HG03064 (cell line): ENCODE results near the gene PLCH1.
A peak's percentile ranks its signal among the peaks of the same experiment; 100 is the strongest.

Experiments used
- ATAC-seq: cut with Tn5 transposase; IDR thresholded peaks from one replicate; pipeline ENCODE4 v1.9.1; 2021; ENCODE audit warnings: low read depth; ENCODE audit not compliant: unreplicated experiment

Gene PLCH1

GRCh38 chr3:155362808-155363689, 381.8 kb downstream of the PLCH1 start:
- no peak for ATAC-seq

DNA sequence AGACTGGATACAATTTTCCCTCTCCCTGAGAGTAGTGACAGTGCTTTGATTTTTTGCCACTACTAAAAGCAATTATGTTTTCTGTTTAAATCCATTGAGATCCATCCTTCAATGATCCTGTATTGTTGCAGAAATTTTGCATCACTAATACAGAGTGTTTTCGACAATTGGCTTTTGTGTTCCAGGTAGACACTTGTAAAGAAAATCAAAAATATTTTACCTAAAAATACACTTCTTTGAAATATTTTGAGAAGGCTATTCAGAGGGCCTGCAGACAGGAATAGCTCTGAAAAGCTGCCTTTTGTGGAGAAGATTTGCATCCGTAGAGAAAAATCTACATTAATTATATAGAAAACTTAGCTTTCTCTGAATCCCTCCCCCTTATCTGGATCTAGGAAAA, 384.6 kb downstream of the PLCH1 start:
- no peak for ATAC-seq

DNA sequence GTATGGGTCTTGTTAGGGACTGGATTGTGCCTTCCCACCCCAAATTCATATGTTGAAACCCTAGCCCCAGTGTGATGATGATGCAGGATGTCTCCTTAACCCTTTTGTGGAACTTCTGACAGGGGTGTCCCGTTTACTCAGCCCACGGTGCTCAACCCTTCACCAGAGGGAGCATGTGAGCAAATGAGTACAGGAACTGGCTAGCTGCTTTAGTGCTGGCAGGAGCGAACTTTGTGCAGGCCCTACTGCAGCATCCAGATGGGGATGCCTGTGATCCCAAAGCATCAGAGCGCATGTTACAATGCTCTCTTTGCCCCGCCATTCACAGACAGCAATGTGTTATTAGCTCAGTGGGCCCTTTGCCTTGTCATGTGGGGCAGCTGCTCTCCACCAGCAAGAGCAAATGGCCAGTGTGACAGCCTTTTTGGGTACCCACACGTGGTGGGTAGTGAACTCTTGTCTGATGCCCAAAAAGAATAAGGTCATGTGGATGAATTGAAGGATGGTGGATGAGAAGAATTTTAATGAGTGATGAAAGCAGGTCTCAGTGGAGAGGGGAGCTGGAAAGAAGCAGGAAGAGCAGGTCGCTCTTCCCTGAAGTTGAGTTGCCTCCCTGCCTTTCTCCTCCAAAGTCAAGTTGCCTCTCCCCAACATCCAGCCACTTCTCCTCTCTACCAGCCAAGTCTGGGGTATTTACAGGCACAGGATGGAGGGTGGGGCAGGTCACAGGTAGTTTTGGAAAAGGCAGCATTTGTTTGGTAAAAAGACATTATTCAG, 388.1 kb downstream of the PLCH1 start:
- ATAC-seq: no peak

GRCh38 chr3:155354658-155355057, 390.2 kb downstream of the PLCH1 start:
- no peak for ATAC-seq

GRCh38 chr3:155352900-155353490, 391.9 kb downstream of the PLCH1 start:
- ATAC-seq: no peak

DNA sequence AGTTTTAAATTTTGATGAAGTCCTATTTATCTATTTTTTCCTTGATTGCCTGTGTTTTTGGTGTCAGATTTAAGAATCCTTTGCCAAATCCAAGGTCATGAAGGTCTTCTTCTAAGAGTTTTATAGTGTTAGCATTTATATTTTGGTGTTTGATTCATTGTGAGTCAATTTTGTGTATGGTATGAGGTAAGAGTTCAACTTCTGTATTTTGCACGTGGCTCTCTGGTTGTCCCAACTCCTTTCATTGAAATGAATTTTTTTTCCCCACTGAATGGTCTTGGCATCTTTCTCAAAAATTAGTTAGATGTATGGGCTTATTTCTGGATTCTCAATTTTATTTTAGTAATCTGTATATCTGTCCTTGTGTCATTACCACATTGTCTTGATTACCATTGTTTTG, 394.3 kb downstream of the PLCH1 start:
- ATAC-seq: no peak

DNA sequence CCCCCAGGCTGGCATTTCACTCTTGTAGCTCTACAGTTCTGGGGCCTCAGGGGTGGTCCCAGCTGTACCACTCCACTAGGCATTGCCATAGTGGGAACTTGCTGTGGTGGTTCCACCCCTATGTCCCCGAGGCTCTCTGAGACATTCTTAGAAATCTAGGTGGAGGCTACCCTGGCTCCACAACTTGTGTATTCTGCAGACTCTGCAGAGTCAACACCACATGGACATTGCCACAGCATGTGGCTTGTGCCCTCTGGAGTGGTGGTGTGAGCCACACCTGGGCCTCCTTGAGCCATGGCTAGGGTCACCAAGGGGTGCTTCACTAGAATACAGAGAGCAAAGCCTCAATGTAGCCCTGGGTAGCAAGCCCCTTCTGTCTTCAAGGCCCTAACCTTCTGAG, 397.0 kb downstream of the PLCH1 start:
- ATAC-seq: no peak

GRCh38 chr3:155342344-155342743, 402.5 kb downstream of the PLCH1 start:
- no peak for ATAC-seq

DNA sequence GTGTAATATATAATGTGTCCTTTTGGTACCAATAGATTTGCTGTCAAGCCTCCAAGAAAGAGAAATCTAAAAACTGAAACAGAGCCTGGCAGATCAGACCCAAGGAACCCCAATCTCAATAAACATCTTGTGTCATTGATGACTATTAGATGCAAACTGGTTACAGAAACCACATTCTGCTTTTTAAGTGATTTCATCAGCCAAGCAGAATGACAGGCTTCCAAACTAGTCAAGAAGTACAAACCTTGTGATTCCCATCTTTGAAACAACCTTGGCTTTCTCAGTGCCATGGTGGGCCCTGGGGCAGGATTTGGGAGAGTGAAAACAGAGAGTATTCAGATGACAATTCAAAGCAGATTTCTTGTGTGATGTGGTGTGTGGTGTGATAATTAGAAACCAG, 405.8 kb downstream of the PLCH1 start:
- ATAC-seq: no peak

GRCh38 chr3:155335724-155336354, 409.0 kb downstream of the PLCH1 start:
- ATAC-seq: no peak

DNA sequence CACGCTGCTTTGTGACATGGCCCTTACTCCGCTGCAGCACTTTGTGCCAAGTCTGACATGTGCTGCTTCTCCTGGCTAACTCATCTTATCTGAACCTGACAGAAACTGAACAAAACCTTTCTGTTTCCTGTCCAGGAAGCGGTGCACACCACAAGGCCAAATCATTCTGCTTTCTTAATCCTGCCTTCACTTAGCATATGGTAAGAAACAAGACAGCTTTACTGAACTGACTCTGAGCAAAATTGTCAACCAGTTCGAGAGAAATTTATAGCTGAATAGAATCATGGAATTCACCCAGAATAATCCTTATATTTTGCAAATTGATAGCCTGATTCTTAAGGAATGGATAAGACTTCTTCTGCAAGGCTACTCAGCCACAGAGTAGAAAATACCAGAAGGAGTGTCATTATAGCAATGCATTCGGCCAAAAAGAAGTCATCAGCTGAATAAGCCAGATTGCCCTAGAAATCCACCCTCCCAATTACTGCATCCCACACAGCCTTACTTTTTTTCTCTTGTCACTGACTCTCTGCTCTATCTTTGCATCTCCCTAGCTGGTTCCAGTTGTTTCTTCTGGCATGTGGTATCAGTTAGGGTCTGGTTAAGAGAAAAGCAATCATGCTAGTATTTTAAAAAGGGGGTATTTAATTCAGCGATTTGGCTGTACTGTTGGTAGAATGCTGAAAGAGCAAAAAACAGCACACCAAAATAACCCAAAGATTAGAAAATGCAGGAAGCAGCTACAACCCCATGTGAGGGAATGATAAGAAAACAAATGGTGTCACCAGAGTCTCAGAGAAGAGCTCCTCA, 409.8 kb downstream of the PLCH1 start:
- ATAC-seq: peak; percentile 88

- no peak for ATAC-seq
Observed at GRCh38 chr3:155334215-155334913, 410.5 kb downstream of the PLCH1 start.

GRCh38 chr3:155332716-155333115, 412.2 kb downstream of the PLCH1 start:
- no peak for ATAC-seq

DNA sequence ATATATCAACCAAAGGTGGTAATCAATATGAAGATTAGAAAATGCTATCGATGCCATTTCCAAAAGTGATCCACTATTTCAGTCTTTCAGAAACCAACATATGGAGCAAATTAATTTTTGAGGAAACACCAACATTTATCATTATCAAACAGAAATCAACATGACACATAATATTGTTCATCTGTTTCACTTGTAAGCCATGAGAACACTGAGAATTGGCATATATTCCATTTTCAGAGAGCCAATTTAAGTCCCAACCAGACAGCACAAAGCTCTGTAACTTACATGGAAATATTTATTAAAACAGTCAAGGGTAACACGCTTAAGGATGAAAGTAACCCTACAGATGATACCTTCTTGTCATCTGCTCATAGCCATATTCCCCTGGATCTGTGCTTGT, 413.8 kb downstream of the PLCH1 start:
- ATAC-seq: no peak

- no peak for ATAC-seq
Observed at GRCh38 chr3:155330370-155330769, 414.5 kb downstream of the PLCH1 start.

DNA sequence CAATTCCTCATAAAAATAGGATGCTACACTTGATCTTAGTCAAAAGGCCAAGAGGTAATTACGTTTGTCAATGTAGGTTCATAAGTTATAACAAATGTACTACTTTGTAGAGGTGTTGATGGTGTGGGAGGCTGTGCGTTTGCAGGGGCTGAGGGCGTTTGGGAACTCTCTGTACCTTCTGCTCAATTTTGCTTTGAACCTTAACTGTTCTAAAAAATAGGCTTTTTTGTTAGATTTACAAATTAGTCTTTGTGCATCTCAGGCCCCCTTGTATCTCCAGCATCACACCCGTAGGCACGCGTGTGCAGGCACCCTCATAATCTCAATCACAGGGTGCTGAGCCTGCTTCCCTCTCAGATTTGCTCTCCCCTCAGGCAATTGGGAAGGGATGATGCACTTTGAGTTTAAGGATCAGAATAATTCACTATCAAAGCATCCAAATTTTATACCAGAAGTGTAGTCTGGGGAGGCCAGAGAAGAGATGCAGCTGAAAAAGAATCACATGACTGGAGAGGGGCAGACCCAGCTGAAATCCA, 415.3 kb downstream of the PLCH1 start:
- no peak for ATAC-seq

DNA sequence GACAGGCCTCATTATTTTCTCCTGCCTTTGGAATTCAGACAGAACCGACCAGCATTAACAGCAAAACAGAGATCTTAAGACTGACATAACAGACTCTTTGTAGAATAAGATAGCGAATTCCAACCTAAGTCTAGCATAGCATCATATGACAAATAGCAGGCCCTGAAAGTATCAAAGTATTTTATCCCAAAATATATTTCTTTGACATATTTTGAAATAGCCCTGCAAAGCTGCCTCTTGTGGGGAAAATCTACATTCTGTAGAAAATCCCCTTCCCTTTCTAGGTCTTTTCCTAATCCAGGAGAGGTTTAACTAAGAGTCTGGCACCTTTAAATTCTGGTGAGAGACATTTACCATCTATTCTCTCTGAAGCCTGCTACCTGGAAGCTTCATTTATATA, 417.0 kb downstream of the PLCH1 start:
- ATAC-seq: no peak

DNA sequence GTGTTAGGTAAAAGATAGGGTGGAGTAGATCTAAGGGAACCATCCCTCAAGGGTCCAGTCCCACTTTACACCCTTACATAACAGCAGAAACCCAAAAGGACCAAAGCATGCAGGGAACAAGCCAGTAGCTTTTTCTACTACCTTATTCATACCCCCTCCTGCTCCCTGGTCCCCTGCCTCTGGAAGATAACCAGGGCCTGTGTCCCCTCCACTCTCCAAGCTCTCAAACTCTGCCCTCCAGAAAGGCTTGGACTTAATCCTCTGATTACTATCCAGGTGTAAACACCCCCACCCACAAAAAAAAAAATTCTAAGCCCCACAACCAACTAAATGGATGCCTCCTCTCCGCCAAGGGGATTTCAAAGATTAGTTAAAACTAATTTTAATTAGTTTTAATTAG, 417.4 kb downstream of the PLCH1 start:
- ATAC-seq: no peak

DNA sequence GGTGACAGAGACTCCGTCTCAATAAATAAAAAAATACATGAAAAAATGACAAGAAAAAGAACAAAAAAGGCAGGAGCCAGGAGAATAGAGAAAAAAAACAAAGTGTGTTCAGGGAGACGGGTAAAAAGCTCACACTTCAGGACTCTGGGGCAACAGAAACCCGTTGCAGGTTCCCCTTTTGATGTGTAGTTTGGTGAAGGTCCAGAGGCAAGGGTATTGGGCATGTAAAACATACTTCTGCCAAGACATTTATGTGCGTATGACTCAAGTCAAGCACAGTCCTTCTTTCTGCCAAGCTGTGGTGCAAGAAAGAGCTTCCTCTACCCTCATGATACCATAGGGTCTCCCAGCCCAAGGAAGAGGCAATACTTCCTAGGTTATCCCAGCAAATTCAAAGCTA, 418.0 kb downstream of the PLCH1 start:
- no peak for ATAC-seq
